Anterior cingulate cortex (tissue), 58 donors: ENCODE measurements around the gene FAIM2.
"Not testable (repeated sequence)": the region's sequence is repeated elsewhere in the genome, so short reads cannot be mapped to it uniquely, and the experiment has no call there.

Experiments
- DNase-seq, 58 donors: peaks; one replicate each; lab custom pipeline; 2025; lab: John Stamatoyannopoulos, UW

Gene FAIM2

DNA sequence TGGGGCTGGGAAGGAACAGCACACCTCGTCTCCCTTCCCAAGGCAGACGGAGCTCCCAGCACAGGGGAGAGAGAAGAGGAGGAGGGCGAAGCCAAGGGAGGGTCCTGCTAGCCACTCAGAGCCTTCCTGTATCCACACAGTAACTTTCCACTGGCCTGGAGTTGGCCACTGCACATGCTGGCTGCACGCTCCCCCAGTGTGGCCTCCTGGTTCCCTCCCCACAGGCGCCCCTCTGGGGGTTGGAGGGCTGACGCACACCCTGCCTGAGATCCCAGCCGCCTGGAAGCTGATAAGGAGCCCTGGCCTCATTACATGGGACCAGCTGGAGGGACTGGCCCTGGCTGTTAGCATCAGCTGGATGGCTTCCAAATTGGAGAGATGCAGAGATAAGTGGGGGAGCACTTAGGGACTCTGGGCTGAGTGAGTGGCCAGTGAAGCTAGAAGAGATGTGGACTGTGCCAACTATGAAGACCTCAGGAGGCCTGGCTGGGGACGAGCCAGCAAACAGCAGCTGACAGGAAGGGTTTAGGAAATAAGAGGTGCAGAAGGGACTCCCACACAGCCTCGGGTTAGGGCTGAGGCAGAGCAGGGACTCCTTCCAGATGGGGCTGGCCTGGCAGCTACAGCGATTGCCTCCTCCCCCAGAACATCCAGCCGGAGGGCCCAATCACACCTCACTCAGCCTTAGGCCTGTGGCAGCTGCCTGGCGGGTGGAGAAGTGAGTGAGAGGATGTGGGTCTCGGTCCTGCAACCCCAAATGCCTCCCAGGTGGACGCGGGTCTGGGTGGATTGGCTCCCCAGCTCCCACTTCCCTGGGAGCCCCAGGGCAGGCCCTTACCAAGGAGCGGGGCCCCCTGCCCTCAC is 34.5 kb downstream of the FAIM2 start:
- DNase-seq: peak in 46 of 58 donors; percentile 21 to 82 (median 62)

DNA sequence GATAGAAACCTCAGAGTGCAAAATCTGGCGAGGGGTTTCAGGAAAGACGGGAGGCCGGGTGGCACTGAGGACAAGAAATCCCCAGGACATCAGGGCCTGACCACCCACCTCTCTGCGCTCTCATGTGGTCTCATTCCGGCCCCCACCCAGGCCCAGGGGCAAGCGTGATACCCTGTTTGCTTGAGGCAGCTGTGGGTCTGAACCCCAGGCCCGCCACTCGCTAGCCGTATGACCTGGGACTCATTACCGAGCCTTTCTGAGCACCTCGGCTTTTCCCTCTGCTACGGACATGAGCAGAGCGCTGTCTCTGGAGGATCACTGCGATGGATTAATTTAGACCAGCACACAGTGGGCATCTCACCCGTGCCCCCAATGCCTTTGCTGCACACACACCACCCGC is 35.3 kb downstream of the FAIM2 start:
- DNase-seq: no peak

DNA sequence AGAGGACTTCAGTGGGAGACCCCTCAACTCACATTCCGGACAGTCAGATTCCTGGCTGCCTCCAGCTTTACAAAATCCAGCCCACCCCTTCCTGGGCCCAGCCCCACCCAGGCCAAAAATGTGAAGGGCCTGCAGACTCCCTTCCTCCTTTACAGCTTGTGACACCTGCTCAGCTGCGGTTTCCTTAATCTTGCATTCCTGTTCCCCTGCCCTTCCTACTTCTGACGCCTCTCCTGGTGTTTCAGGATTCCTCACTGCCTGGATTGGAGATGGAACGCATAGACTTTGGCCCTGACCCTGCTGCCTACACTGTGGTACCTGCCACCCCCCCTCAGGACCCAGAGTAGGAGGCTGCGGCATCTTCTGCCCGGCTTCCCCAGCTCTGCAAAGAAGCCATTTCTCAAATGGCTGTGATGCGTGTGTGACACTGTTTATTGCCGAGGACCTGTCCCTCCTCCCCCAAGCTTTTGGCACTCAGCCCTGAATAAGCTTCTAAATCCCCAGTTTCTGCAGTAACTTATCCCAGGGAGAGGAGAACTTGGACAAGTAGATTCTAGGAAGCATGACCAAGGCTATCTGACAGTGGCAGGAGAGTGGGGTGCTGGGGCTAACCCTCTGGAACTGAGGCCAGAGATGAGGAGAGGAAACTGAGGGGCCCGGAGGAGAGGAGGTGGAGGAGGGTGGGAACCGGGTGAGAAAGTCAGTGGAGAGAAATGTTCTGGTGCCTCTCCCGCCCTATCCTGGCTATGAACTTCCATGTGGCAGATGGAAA is 35.9 kb downstream of the FAIM2 start:
- peak in 1 of 58 donors; percentile 14 for DNase-seq

- DNase-seq: peak in 47 of 58 donors; percentile 7 to 78 (median 44)
Observed at GRCh38 chr12:49866859-49867569, 36.7 kb downstream of the FAIM2 start.

DNA sequence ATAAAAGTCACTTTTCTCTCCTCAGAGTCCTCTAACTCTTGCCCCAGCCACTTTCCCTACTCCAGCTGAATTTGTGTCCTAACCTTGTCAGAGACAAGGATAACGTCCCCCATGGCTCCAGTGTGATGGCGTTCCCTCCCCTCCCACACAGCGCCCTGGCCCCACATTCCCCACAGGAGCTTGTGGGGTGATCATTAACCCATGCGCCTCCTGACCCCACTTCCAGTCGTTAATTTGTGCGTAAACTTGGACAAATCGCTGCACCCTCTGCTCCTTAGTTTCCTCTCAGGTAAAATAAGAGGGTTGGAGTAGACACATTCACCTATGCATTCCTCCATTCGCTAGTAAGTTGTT is 37.9 kb downstream of the FAIM2 start:
- DNase-seq: no peak

DNA sequence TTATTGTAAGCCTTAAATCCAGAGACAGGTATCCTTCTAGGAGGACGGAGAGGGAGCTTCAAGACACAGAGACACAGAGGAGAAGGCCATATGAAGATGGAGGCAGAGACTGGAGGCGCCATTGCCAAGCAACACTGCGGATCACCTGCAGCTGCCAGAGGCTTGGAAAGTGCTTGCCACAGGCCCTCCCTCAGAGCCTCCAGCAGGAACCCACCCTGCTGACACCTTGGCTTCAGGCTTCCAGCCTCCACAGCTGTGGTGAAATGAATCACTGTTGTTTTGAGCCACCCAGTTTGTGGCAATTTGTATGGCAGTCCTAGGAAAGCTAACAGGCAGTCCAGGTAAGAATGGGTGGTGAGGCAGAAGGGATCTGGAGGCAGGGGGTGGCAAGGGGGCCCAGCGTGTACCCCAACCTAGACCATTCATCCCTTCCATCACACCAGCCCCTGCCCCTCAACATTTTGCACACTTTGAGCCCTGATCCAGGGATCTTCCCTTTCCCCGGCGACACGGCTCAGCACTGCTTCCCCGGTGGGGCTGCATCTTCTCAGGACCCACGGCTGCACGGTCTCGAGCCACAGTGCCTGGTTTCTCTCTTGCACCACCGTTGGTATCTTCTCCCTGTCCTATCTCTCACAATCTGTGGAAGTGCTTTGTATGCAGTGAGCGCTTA is 38.5 kb downstream of the FAIM2 start:
- DNase-seq: no peak

GRCh38 chr12:49864798-49865090 is 39.0 kb downstream of the FAIM2 start:
- no peak for DNase-seq

- DNase-seq: peak in 6 of 58 donors; percentile 11 to 38 (median 20)
Observed at GRCh38 chr12:49863946-49864797, 39.5 kb downstream of the FAIM2 start.

DNA sequence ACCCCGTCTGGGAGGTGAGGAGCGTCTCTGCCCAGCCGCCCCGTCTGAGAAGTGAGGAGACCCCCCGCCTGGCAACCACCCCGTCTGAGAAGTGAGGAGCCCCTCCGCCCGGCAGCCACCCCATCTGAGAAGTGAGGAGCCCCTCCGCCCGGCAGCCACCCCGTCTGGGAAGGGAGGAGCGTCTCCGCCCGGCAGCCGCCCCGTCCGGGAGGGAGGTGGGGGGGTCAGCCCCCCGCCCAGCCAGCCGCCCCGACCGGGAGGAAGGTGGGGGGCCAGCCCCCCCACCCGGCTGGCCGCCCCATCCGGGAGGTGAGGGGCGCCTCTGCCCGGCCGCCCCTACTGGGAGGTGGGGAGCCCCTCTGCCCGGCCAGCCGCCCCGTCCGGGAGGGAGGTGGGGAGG is 42.8 kb downstream of the FAIM2 start:
- not testable (repeated sequence) for DNase-seq

- DNase-seq: not testable (repeated sequence)
Observed at GRCh38 chr12:49855890-49856289, 47.8 kb downstream of the FAIM2 start.

DNA sequence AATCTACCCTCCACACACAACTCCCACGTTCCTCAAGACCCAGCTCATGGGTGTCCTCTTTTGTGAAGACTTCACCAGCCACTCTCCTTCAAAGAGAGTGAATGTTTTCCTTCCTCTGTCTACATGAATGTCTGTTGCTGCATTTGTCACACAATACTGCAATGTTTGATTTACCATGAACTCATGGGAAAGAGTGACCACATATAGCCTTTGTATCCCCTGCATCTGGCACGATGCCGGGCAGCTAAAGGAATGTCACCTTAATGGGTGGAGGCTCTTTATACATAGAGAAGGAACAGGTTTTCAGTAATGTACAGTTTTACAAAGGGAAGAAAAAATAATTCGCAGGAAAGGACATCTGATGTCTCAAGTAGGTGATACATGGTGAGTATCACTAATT is 48.7 kb downstream of the FAIM2 start:
- DNase-seq: no peak

DNA sequence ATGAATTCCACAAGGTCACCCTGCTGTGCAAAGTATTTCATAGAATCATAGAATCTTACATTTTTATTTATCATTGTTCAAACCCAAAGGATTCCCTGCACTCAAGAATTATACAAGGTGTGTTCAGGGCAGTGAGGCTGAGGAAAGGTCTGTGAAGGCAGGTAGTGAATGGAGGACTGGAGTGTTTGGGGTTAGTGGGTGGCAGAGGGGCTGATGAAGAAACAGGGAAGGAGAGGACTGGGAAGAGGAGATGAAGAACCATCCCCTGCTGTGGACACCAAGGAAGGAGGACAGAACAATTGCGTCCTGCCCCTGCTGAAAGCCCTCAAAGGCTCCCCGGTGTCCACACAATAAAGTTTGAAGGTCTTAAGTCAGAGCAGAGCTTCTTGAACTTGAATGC is 50.0 kb downstream of the FAIM2 start:
- no peak for DNase-seq

- no peak for DNase-seq
Observed at GRCh38 chr12:49847161-49847560, 56.5 kb downstream of the FAIM2 start.

DNA sequence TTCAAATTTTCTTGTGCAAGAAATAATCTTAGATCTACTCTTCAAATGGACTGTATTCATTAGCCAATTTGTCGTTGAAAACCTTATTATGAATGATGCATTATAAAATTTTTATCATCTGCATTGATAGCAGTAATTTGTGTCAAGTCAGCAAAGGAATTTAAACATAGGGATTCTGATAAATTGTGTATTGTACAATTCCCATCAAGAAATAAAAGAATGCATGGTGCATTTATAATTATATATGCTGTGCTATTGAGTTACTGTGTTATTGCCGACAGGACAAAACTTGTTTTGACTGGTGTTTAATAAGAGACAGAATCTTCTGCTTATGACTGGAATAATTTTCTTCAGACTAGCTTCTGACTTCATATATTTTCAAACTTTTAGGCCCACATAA is 57.7 kb downstream of the FAIM2 start:
- DNase-seq: no peak

GRCh38 chr12:49843876-49844437 is 59.7 kb downstream of the FAIM2 start:
- DNase-seq: no peak

DNA sequence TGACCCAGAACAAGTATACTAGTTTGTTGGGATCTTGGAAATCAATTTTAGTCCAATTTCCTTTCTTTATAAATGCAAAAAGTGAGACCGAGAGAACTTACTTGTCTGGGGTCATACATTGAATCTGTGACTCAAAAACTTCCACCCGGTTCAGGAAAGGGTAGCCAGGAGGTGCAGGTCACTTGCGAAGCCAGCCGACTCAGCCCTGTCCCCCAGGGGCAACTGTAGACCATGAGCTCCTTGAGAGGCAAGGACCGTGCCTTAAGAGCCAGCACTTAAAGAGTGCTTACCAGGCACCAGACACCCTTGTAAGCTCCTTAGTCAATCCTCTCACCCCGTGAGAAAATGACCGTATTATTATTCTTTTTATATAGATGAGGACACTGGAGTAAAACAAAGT is 60.3 kb downstream of the FAIM2 start:
- DNase-seq: peak in 1 of 58 donors; percentile 13

DNA sequence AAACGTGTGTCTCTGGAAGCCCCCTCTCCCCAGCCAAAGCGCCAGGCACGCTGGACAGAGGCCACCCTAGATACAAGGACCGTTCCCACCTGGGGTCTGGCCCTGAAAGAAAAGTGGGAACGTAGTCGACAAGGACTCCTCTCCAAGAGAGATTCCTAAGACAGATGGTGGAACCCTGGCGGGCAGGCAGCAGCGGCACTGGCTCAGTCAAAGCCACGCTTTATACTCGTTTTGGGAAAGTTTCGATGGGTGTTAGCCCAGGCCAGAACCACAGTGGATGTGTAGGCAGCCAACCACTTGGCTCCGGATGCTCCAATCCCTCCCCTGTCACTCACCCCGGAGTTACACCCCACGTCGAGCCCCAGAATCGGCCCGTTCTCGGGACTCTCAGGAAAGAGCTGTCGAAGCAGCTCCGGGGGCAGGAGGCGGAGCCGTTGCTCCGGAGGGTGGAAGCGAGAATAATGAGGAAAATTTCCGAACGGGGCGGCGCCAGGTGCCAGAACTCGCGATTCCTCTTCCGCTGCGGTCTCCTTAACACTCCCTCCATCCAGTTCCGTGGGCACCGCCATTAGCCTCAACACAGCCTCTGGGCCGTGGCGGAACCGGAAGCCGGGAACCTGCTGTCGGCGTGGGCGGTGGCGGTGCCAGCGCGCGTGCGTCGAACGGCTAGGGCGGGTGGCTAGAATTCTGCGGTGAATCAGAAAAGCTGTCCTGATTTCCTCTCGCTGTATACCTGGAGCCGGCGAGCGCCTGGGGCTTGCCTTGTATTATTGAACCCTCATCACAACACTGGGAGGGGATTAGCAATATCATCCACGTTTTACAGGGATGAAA is 61.0 kb downstream of the FAIM2 start, which contains the start of gene BCDIN3D:
TSS of gene BCDIN3D (minus strand) at position 588 of the 834 bp plus-strand sequence. CDS start at position 569, 19 bp downstream.
- peak; percentile 35 to 93 (median 85) for DNase-seq

GRCh38 chr12:49838973-49839633 is 64.6 kb downstream of the FAIM2 start:
- peak in 13 of 58 donors; percentile 2 to 20 (median 10) for DNase-seq
